22Rv1 (cell line): ENCODE measurements around the gene PDAP1.

ENCODE experiments used
- ZFX ChIP-seq: fragments of 450-650 bp; IDR thresholded peaks from 2 replicates; pipeline ENCODE4 v1.6.1; 2017; ENCODE audit warnings: antibody characterized with exemption, borderline replicate concordance
- TF ChIP-seq, protein P1 (sequence below): fragments of 450-650 bp; IDR thresholded peaks from 2 replicates; pipeline ENCODE4 v1.5.1; 2017; ENCODE audit warnings: mild to moderate bottlenecking

- TF ChIP-seq, protein P1, sequence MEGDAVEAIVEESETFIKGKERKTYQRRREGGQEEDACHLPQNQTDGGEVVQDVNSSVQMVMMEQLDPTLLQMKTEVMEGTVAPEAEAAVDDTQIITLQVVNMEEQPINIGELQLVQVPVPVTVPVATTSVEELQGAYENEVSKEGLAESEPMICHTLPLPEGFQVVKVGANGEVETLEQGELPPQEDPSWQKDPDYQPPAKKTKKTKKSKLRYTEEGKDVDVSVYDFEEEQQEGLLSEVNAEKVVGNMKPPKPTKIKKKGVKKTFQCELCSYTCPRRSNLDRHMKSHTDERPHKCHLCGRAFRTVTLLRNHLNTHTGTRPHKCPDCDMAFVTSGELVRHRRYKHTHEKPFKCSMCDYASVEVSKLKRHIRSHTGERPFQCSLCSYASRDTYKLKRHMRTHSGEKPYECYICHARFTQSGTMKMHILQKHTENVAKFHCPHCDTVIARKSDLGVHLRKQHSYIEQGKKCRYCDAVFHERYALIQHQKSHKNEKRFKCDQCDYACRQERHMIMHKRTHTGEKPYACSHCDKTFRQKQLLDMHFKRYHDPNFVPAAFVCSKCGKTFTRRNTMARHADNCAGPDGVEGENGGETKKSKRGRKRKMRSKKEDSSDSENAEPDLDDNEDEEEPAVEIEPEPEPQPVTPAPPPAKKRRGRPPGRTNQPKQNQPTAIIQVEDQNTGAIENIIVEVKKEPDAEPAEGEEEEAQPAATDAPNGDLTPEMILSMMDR = no peak
- no peak for TF ChIP-seq ZFX
Observed at GRCh38 chr7:99355098-99355497, 53.3 kb downstream of the PDAP1 start.
